IPS-NIHi7 (cell line): ENCODE data around the gene OR10K1.
A peak's percentile ranks its signal among the peaks of the same experiment; 100 is the strongest.
"Not testable (repeated sequence)": the region's sequence is repeated elsewhere in the genome, so short reads cannot be mapped to it uniquely, and the experiment has no call there.

Source experiments
- DNase-seq: peaks from one replicate; pipeline ENCODE4 v3.0.0; 2012; ENCODE audit warnings: mixed read lengths; ENCODE audit errors: extremely low spot score

Gene OR10K1, protein sequence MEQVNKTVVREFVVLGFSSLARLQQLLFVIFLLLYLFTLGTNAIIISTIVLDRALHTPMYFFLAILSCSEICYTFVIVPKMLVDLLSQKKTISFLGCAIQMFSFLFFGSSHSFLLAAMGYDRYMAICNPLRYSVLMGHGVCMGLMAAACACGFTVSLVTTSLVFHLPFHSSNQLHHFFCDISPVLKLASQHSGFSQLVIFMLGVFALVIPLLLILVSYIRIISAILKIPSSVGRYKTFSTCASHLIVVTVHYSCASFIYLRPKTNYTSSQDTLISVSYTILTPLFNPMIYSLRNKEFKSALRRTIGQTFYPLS

DNA sequence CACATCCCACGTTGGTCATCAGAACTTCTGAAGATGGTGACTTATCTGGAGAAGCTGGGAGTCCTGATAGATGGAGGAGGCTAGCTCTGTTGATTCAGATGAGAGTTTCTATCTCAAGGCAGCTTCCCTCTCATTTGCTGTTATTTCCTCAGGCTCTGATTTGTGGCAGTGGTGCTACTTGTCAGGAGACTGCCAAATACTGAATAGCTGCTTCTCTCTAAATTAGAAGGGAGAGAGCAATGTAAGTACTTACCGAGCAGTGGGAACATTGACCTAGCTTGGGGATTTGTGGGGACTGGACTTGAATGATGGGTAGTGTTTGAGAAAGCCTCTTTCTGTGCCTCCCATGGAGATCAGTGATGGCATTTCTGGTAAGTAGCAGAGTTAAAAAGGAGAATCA is at the start of gene OR10K1:
OR10K1 (plus strand) TSS at position 301 of the 400 bp plus-strand sequence. CDS start 3,728 bp downstream, outside the sequence.
- DNase-seq, result no peak

DNA sequence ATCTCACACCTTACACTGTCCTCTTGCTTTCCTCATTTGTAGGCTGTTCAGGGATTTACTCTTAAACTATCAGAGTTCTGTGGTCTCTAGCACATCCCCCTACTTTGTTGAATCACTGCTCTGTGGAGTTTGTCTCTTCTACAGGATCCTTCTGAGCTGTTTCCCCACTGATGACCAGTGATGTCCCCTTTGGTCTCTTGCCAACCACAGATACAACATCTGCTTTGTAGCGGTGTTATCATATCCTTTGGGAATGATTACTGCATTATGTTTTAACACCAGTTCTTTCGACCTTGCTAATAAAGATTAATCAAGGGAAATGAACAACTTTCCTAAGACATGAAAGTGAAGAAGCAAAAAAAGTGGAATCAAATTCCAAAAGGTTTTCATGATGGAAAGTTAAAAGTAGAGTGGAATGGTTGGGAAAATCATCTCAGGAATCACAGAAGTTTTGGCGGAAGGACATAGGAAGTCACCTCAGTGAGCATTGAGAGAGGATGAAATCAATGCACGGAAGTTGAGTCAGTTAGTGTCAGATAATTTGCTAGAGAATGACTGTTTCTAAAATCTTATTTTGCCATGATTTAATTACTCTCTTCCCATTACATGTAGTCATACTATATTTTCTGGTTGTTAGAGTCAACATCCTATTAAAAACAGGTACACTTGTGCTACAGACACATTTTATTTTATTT is 46.8 kb upstream of the OR10K1 start:
- no peak for DNase-seq

DNA sequence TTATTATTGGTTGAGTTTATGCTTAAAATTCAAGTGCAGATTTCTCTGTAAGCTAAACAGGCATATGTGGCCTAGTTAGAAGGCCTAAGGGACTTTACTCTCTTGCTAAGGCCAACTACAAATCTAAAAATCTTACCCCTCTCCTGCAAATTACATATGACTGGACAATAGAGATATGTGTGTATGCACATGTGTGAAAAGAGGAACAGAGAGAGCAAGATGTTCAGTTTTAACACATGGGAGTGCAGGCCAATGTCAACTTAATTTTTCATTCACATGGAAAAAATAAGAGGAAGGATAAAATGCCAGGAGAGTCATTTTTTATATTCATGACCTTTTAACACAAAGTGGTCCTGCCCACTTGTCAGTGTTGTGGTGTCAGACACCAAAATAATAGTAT is 44.0 kb upstream of the OR10K1 start:
- no peak for DNase-seq

DNA sequence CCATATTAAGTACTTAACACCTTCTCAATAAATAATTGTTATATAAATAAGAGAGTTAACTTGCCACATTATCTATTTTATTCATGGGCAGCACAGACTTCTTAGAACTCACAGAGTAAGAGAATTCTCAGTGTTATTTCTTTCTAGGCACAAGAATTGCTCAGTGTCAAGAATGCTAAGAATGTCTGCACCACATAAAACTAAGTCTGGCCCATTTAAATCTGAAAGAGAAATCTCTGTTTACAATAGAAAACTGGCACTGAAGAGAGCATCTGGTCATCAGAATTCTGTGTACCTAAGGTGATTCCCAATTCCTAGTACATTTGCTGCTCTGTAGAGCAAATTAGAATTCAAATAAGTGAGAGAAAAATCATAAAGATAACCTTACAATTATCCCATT is 39.4 kb upstream of the OR10K1 start:
- DNase-seq, result no peak

DNA sequence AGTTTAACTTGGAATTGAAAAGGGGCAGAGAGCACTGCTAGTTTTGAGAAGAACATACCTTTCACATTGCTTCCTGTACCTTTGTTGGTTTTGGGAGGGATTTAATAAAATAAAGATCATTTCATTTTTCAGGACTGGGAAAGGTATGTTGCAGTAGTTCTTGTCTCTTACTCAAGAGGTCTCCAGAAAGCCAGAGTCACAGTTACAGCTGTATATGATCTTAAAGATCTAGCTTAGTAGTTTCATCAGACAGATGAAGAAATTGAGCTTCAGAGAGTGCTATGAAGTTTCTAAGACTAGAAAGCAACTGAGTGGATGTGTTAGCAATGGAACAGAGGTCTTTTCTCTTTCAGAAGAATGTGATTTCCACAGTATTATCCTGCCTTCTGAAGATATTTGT is 36.6 kb upstream of the OR10K1 start:
- DNase-seq, result no peak

DNA sequence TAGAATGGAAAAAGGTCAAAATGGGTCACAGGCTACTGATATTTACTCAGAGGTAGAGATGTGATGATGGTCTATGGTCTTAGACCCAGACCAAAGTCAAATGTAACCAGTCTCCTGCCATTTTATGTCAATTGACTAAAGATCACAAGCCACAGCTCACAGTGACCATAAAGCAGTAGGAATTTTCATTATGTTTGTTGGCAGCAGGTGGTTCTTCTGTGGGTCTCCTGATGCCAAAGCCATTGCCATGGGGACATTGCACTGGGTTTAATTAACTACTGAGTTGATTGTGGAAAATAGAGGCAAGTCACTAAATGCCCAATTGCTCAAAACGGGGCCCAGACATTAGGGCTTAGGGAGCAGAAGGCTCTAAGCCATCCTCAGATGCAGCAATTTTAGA is 35.5 kb upstream of the OR10K1 start, which contains the start of gene OR10K2:
OR10K2 (minus strand) TSS at position 101 of the 400 bp plus-strand sequence. CDS start 5,371 bp downstream, outside the sequence.
- DNase-seq, result no peak

DNA sequence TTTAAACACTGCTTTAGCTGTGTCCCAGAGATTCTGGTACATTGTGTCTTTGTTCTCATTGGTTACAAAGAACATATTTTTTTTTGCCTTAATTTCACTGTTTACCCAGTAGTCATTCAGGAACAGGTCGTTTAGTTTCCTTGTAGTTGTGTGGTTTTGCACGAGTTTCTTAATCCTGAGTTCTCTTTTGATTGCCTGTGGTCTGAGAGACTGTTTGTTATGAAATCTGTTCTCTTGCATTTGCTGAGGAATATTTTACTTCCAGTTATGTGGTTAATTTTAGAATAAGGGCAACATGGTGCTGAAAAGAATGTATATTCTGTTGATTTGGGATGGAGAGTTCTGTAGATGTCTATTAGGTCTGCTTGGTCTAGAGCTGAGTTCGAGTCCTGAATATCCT is 31.5 kb upstream of the OR10K1 start:
- DNase-seq, result not testable (repeated sequence)

DNA sequence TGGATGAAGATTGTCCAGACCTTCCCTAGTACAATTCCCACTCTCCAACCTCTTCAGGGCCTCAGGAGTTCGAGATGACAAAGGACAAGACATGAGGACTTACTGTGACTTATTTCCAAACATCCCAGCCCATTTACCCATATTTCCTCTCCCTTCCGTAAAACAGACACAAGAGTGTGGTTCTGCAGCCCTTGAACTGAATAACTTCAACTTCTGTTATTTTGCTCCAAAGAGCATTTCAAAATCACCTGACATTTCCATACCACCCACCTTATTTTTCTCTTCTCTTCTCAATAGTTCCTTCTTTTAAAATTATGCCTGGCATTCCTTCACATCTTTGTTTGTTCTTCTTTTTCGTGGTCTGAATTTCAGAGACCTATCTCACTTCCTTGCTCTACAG is 26.9 kb upstream of the OR10K1 start:
- DNase-seq, result no peak

DNA sequence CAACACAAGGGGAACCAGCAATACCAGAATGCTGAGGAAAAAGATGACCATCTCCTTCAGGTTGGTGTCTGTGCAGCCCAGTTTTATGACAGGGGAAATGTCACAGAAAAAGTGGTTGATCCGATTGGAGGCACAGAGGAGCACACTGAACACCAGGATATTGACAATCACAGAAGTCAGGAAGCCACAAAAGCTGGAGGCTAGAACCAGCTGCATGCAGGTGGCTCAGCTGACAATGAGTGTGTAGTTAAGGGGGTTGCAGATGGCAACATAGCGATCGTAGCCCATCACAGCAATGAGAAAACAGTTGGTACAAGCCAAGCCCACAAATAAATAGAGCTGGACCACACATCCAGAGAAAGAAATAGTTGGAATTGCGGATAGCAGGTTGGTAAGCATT is 16.3 kb upstream of the OR10K1 start:
- DNase-seq, result no peak

DNA sequence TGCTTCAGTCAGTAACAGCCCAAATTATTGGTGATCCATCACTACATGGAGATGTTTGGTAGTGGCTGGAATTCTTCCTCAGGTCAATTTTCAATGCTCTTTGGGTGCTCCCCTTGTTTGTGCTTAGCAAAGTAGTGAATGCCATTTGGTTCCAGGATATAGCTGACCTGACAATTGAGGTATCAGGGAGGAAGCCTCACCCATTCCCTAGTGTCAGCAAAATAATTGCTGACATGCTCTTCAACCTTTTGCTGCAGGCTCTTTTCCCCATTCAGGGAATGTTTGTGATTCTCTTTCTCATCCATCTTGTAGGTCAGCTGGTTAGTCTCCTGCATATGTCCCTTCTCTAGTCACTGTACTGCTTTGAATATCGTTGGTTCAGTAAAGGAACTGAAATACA is 7.1 kb upstream of the OR10K1 start:
- DNase-seq, result no peak

DNA sequence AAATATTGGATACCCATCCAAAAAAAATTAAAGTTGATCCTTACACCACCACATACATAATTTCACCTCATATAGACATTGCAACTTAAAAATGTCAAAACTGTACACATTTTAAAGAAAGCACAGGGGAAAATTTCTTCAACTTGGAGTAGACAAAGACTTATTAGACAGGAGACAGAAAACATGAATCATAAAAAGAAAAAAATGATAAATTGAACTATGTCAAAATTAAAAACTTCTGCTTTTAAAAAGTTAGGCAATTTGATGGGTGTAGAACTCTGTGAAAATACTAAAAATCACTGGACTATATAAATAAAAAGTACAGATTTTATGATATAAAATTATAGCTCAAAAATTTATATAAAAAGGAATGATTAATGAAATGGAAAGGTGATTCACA is 4.4 kb upstream of the OR10K1 start:
- no peak for DNase-seq

DNA sequence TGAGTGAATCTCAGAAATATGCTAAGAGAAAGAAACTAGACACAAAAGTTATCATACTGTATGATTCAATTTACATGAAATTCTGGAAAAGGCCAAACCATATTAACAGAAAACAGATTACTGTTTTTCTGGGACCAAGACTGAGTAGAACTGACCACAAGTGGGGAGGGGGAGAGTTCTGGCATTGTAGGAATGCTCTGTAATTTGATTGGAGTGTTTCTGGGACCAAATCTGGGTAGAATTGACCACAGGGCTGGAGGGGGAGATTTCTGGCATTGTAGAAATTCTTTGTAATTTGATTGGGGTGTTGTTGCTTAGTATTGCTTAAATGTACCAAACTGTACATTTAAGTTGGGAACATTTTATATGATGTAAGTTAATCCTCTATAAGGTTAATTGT is 3.4 kb upstream of the OR10K1 start:
- no peak for DNase-seq

DNA sequence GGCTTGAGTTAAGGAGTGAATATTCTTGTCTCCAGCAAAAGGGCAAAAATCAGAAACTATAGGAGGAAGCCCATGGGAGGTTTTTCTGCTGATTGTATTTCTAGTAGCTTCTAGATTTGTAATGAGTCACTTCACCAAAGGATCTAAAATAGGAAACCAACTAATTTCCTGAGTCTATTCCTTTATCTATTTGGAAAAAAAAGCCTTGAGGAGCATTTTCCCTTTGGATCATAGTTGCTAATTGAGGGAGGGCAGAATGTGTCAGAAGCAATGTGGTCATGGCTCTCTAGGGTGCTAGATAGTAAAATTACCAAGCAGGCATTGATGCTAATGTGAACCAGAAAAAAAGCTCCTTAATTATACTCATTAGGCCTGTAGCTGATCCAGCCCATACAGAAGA is 10.3 kb downstream of the OR10K1 start, which contains the start of gene OR10R2:
OR10R2 (plus strand) TSS at position 301 of the 400 bp plus-strand sequence. CDS start 106 bp downstream, outside the sequence.
- DNase-seq, result no peak

DNA sequence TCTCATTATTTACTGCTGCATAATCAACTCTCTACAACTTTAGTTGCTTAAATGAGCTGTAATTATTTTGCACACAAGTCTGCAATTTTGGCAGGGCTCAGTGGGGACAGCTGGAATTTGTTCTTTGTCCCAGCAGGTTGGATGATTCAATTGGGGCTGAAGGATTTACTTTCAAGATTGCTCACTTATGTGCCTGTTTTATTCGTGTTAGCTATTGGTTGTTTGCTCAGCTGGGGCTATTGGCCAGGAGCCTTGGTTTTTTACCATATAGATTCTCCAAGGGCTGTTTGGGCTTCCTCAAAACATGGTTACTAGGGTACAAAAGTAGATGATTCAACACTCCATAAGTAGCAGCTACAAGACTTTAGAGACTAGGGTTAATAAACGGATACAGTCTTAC is 23.8 kb downstream of the OR10K1 start:
- DNase-seq, result no peak

DNA sequence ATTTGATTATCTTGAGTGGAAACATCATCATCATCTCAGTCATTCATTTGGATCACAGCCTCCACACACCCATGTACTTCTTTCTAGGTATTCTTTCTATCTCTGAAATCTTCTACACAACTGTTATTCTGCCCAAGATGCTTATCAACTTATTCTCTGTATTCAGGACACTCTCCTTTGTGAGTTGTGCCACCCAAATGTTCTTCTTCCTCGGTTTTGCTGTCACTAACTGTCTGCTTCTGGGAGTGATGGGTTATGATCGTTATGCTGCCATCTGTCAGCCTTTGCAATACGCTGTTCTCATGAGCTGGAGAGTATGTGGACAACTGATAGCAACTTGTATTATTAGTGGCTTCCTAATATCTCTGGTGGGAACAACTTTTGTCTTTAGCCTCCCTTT is 29.7 kb downstream of the OR10K1 start:
- no peak for DNase-seq

DNA sequence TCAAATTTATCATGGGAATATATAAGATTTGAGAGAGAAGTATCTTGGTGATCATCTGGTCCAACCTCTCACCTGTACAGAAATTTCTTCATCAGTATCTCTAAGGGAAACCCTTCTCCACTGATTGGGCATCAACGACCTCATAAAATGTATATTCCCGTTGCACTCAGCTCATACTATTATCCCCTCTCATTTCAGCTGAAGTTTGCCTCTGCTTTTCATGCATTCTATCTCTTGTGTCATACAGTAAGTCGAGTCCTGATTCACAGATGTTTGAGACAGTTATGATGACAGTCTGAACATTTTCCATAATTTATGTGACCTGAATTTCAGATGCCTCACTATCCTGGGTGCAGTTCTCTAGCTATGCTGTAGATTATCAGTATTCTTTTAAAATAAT is 31.4 kb downstream of the OR10K1 start:
- DNase-seq, result no peak

DNA sequence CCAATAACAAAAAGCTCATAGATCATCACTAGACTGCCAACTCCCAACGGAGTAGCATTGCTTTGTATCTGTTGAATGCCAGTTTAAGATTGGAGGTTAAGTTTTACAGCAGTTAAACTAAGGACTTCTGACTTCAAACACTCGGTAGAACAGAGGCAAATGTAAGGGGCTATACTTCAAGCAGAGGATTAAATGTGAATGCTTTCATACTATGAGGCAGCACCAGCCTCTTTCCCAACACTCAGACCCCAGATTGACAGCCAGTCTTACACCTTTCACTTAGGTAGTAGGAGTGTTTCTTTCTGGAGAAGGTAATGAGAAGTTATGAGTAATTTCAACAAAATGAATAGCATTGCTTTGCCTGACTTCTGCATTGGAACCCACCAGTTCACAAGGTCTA is 33.2 kb downstream of the OR10K1 start:
- no peak for DNase-seq

DNA sequence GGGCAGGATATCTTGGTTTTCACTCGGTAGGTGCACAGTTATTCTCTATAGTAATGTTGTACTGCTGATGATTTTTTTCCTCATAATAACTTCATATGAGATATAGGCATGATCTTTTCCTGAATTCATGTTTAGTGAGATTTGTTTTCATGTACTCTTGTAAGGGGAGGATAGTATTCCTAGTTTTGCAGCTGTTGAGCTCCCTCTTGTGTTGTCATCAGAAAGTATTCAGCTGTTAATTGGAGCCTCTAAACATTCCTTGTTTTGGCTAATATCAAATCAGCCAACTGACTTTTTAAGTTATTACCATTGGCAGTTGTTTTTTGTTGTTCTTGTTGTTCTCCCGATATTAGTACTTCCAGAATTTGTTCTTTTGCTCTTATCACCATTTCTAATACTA is 34.7 kb downstream of the OR10K1 start:
- peak; percentile 35 for DNase-seq

DNA sequence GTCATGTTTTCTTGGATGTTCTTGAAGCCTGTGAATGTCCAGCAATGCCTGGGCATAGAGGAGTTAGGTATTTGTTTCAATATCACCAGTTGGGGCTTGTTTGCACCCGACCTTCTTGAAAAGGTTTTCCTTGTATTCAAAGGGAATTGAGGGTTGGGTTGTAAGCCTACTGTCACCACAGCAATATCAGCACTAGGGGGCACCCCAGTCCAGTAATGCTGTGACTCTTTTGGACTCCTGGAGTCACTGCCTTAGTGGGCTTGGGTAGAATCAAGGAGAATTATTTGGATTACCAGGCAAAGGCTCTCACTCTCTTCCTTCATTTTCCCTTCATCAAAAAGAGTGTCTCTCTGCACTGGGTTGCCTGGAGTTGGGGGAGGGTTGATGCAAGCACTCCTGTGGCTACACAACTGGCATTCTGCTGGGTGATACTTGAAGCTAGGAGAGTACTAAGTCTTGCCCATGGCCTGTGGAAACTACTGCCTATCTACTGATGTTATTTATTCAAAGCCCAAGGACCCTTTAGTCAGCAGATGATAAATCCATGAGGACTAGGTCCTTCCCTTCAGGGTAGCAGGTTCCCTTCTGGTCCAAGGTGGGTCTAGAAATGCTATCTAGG is 44.8 kb downstream of the OR10K1 start:
- peak; percentile 62 for DNase-seq

DNA sequence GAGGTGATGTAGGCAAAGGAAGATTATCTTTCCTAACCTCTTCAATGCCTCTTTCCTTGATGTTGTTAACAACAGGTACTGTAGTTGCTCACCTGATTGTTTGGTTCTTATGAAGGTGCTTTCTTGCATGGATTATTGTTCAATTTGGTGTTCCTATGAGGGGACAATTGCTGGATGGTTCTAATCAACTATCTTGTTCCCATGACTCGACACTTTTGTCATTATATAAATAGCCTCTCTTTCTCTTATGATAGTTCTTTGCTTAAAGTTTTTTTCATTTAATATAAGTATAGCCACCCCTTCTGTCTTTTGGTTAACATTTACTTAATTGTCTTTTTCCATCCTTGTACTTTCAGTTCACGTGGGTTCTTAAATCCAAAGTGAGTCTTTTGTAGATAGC is 45.9 kb downstream of the OR10K1 start:
- DNase-seq, result no peak

DNA sequence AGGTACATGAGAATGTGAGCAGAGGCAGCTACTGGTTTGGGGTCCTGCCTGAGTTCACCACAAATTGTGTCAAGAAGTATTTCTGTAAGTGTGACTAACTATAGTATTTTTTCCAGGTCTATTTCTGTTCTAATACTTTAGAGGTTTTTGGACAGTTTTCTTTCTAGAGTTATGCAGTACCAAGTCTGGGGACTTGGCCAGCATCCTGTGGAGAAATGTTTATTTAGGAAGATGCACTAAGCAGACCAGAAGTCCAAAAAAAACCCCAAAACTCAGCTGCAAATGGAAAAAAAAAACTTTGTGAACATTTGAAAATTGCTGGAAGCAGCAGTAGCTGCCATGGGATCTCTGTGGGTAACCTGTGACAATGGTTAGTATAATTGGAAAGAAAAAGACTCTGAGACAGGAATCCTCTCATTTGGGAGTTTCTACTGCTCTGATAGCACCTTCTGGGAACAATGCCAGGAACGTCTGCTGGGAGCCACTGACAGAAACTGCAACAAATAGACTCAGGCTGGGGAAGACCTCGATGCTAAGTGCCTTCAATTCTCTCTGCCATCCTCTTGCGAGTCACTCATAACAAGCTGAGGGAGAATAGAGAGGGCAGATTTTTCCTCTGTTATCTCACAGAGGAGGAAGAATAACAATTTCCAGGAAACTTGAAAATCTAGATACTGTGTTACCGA is 48.0 kb downstream of the OR10K1 start:
- no peak for DNase-seq

DNA sequence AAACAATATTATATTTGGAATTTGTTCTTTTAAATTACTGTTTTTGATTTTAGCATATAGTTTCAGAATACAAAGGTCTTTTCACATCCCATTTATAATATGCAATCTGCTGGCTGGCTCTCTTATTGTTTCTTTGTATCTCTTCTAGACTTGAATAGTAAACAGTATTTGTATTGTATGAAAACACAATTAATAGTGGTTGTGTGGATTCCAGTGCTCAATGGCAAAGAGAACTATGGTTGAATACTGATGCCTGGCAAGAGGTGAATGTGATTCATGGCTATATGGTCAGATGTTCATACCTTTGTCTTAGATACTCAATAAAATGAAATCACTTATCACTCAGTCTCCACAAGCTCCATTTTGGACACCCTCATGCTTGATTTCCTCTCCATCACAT is 55.3 kb downstream of the OR10K1 start:
- no peak for DNase-seq
